Neural cell (in vitro differentiated cells): ENCODE measurements around the gene TSPAN18.

Experiments
- CTCF ChIP-seq: fragments of 450-650 bp; IDR thresholded peaks from 2 replicates; pipeline ENCODE4 v1.5.1; 2014; ENCODE audit warnings: antibody characterized with exemption, mild to moderate bottlenecking, moderate library complexity; ENCODE audit not compliant: poor library complexity, severe bottlenecking
- EZH2 ChIP-seq: fragments of 200-600, 300-800 bp; shearing (Covaris generic), sonication (generic); IDR thresholded peaks from 2 replicates; pipeline ENCODE4 v1.6.1; 2014; ENCODE audit warnings: antibody characterized with exemption, low read length, borderline replicate concordance, mild to moderate bottlenecking; ENCODE audit not compliant: insufficient read depth, poor library complexity, severe bottlenecking

GRCh38 chr11:44855493-44855849 is 128.7 kb downstream of the TSPAN18 start:
- TF ChIP-seq EZH2, result no peak
- TF ChIP-seq CTCF, result no peak
